Spleen (tissue), 11 donors: ENCODE results near the gene SLC30A3. TPM values are rescaled to one million over a fixed set of nuclear protein-coding genes. Genes with fewer than 3 reads are reported as not detected.

ENCODE experiments used
- DNase-seq: peaks from one replicate; pipeline ENCODE4 v3.0.0-alpha.2; 2020
- H3K27ac ChIP-seq, 8 donors: fragments of 200-600 bp; sonication (generic) in 7 of 8; 1 replicate in 4 of 8; 2 replicates in 4 of 8; pipeline versions ENCODE4 v1.5.0 to v1.8.0; 2016 to 2021; ENCODE audit warnings: inconsistent platforms in 4 of 8, mild to moderate bottlenecking in 4 of 8, moderate library complexity in 1 of 8
- H3K27me3 ChIP-seq, 7 donors: fragments of 200-600 bp; sonication (generic) in 6 of 7; replicated peaks in 1 of 7; 1 replicate in 4 of 7; 2 replicates in 3 of 7; pipeline versions ENCODE4 v1.5.0 to v1.8.0; 2016 to 2021; ENCODE audit warnings: inconsistent platforms in 3 of 7, mild to moderate bottlenecking in 1 of 7
- H3K36me3 ChIP-seq, 6 donors: fragments of 200-600 bp; sonication (generic) in 5 of 6; 1 replicate in 4 of 6; 2 replicates in 2 of 6; pipeline versions ENCODE4 v1.5.0 to v1.8.0; 2016 to 2021; ENCODE audit warnings: inconsistent platforms in 2 of 6
- H3K4me1 ChIP-seq, 6 donors: fragments of 200-600 bp; sonication (generic) in 5 of 6; 1 replicate in 3 of 6; 2 replicates in 3 of 6; pipeline versions ENCODE4 v1.5.0 to v1.8.0; 2016 to 2021; ENCODE audit warnings: inconsistent platforms in 3 of 6
- H3K4me3 ChIP-seq, 8 donors: fragments of 200-600 bp; sonication (generic) in 7 of 8; 1 replicate in 4 of 8; 2 replicates in 4 of 8; pipeline versions ENCODE4 v1.5.0 to v1.8.0; 2016 to 2021; ENCODE audit warnings: inconsistent platforms in 4 of 8, mild to moderate bottlenecking in 4 of 8, moderate library complexity in 2 of 8
- H3K9me3 ChIP-seq, 8 donors: fragments of 200-600 bp; sonication (generic) in 7 of 8; 1 replicate in 4 of 8; 2 replicates in 4 of 8; pipeline versions ENCODE4 v1.5.0 to v1.8.0; 2016 to 2021; ENCODE audit warnings: inconsistent platforms in 4 of 8
- POLR2A ChIP-seq, 3 donors: fragments of 450-650 bp; IDR thresholded peaks; one replicate each; pipeline ENCODE4 v1.5.1; 2017; ENCODE audit warnings: antibody characterized with exemption in 3 of 3, mild to moderate bottlenecking in 1 of 3
- POLR2AphosphoS5 ChIP-seq, 3 donors: sonication (generic); formaldehyde crosslinking; IDR thresholded peaks; one replicate each; pipeline ENCODE4 v1.5.1; 2017; ENCODE audit warnings: antibody characterized with exemption in 3 of 3
- WGBS, 5 donors: extraction: QIAGEN DNeasy Blood & Tissue Kit in 3 of 5; methylation state at CpG; one replicate each; pipeline versions ENCODE4 v1.1.5 to v1.1.7; 2013 to 2018; 5-methylcytosine and 5-hydroxymethylcytosine counted together
- intact Hi-C: fragments of 100-400 bp; cut with DNase I; formaldehyde crosslinking; loops from one replicate; pipeline ENCODE4 v1.15.0; 2023; ENCODE audit warnings: low total_unique reads
- polyA plus RNA-seq, 3 donors: library from polyadenylated mRNA; stranded (reverse); fragments of 200-250 nt; gene quantifications; one replicate each; pipeline ENCODE4 v1.2.1, GENCODE V29; 2013
- total RNA-seq, 7 donors: library from RNA; depleted of rRNA in 3 of 7; stranded (reverse); fragments of >200 nt in 3 of 7; fragmentation: NEBNext Ultra II Directional in 4 of 7; extraction: Animal tissue kit (Norgen Biotek cat#: 25700) in 4 of 7; gene quantifications; one replicate each; pipeline versions ENCODE4 v1.1.0 to v1.2.1, GENCODE V29; 2016 to 2021
- TF ChIP-seq, protein P1 (sequence below), 11 experiments: fragments of 200-600 bp in 7 of 11; fragments of 450-650 bp in 4 of 11; sonication (generic) in 4 of 11; IDR thresholded peaks in 8 of 11; conservative IDR thresholded peaks in 3 of 11; 1 replicate in 7 of 11; 2 replicates in 4 of 11; pipeline versions ENCODE4 v1.4.0 to v1.8.0; 2016 to 2021; ENCODE audit warnings: antibody characterized with exemption in 11 of 11, inconsistent platforms in 4 of 11, mild to moderate bottlenecking in 1 of 11
- donor health status: healthy with polysubstance abuse.
- donor health status: DM: no; HTN: no; CAD: no; lungs with moderate emphysema.
- donor health status: DM: no; HTN: no; CAD: no.
- donor health status: Bipolar disorder and iron deficiency.
- donor health status: healthy.
- donor health status: DM: no; HTN: no; CAD: no.
- donor health status: DM: yes; HTN: yes; CAD: no.

SLC30A3 gene
- total and polyA plus RNA-seq, 10 donors, result 0.05 to 0.34 (median 0.16) TPM; not detected in 5

DNA sequence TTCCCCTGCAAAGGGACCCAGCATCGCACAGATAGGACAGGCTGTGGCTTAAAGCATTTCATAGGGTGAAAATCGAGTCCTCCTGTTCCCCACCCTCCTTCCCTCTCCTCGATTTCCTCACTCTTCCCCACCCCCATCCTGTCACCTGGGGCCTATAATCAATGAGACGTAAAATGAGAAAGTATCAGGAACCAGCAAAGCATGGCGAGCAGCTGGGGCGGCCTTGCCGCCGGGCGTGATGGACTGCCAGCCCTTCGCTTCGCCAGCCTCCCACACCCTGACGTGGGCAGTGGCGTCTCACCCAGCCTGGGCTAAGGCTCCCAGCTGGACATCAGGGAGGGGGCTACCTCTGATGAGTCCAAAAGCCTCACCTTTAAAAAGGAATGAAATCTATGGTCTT is 11.1 kb downstream of the SLC30A3 start:
- peaks cover 4 to 15% (median 8%) of the 10 kb centered on the region in 6 donors for H3K4me1 ChIP-seq
- DNase-seq, result no peak
- TF ChIP-seq POLR2AphosphoS5 (IDR thresholded peaks at IDR 0.05) (no peak), POLR2A (IDR thresholded peaks at IDR 0.05) (no peak)
- TF ChIP-seq, protein P1, sequence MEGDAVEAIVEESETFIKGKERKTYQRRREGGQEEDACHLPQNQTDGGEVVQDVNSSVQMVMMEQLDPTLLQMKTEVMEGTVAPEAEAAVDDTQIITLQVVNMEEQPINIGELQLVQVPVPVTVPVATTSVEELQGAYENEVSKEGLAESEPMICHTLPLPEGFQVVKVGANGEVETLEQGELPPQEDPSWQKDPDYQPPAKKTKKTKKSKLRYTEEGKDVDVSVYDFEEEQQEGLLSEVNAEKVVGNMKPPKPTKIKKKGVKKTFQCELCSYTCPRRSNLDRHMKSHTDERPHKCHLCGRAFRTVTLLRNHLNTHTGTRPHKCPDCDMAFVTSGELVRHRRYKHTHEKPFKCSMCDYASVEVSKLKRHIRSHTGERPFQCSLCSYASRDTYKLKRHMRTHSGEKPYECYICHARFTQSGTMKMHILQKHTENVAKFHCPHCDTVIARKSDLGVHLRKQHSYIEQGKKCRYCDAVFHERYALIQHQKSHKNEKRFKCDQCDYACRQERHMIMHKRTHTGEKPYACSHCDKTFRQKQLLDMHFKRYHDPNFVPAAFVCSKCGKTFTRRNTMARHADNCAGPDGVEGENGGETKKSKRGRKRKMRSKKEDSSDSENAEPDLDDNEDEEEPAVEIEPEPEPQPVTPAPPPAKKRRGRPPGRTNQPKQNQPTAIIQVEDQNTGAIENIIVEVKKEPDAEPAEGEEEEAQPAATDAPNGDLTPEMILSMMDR (IDR thresholded peaks at IDR 0.05 in 8 of 11, conservative IDR thresholded peaks at IDR 0.05 in 3 of 11), result no peak
- WGBS, 5 donors, result 74 to 86% (median 84%) methylated on average over 13 of the region's 13 CpGs
- no peaks in the 10 kb centered on the region for H3K9me3 ChIP-seq
- H3K36me3 ChIP-seq, result no peaks in the 10 kb centered on the region
- peaks cover 0 to 46% (median 3%) of the 10 kb centered on the region in 7 donors for H3K27me3 ChIP-seq
- no peak overlapping the region for H3K27ac ChIP-seq
- H3K4me3 ChIP-seq, result no peak overlapping the region
- intact Hi-C loops, result no loop called here

DNA sequence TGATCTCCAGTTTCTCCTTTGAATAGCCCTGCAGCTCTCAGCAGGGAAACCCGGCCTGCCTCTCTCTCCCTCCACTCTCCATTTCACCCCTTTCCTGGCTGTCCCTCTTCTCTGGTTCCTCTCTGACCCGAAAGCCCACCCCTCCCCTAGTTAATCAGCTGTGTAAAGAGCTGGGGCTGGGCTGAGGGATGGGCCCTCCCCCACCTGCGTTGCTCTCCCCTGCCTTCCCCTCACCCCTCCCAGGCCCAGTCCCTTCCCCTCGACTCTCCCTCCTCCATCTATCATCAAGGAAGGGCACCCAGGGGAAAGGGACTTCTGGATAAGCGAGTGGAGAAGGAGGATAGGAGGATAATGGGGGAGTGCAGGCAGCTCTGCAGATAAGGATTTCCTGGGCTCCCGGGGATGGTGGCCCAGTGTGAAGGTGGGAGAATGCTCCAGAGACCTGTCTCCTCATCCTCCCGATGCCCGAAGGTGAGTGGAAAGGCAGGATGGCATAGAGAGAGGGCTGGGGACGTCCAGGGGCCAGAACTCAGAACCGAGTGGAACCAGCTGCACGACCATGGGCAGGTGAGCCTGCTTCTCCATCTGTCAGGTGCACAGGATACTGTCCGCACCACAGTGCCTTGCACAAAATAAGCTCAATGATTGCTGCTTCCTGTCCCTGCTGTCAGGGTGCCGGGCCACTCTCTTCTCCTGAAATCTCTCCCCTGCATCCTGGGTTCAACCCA is 12.0 kb downstream of the SLC30A3 start:
- no peaks in the 10 kb centered on the region for H3K36me3 ChIP-seq
- TF ChIP-seq POLR2A (IDR thresholded peaks at IDR 0.05), result no peak
- no peak for TF ChIP-seq POLR2AphosphoS5 (IDR thresholded peaks at IDR 0.05)
- TF ChIP-seq, protein P1 (IDR thresholded peaks at IDR 0.05 in 8 of 11, conservative IDR thresholded peaks at IDR 0.05 in 3 of 11), result no peak
- H3K4me1 ChIP-seq, result peaks cover 4 to 15% (median 8%) of the 10 kb centered on the region in 6 donors
- no peaks in the 10 kb centered on the region for H3K9me3 ChIP-seq
- intact Hi-C loops, result no loop called here
- peaks cover 0 to 39% (median 3%) of the 10 kb centered on the region in 7 donors for H3K27me3 ChIP-seq
- H3K27ac ChIP-seq, result no peak overlapping the region
- H3K4me3 ChIP-seq, result no peak overlapping the region
- WGBS, 5 donors, result 60 to 72% (median 65%) methylated on average over 13 of the region's 13 CpGs
- DNase-seq, result no peak

DNA sequence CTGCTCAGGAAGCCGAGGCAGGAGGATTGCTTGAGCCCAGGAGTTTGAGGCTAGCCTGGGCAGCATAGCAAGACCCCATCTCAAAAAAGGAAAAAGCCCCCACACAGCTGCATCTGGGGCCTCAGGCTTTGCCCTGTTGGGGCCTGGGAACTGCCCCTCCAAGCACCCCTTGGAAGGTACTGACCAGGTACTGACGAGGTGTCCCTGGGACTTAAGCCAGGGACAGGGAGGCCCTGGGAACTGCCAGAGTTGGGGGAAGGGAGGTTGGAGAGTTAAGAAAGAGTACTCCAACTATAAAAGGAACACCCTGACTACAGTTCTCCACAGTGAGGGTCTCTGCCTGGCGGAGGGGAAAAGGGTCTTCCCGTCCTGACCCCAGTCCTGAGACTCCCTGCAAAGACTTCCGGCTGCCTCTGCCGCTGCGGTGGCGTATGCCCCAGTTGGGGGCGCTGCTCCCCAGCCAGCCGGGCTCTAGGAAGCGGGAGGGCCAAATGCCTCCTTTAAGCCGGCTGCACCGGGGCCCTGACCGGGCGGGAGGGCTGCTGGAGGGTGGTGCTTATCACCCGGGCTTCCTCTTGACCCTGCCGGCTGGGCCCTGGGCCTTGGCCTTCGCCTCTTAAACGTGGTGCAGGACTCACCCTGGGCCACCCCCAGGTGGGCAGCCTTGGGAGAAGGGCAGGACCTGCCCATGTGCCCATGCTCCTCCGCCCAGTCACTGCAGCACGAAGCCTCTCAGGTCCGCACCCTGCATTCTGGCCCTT is 12.8 kb downstream of the SLC30A3 start:
- Histone ChIP-seq H3K27ac (no peak overlapping the region), H3K9me3 (no peaks in the 10 kb centered on the region), H3K4me3 (no peak overlapping the region), H3K4me1 (peaks cover 4 to 13% (median 8%) of the 10 kb centered on the region in 6 donors), H3K36me3 (peaks cover 0 to under 1% (median 0%) of the 10 kb centered on the region in 6 donors), H3K27me3 (peaks cover 0 to 35% (median 3%) of the 10 kb centered on the region in 7 donors)
- intact Hi-C loops, result no loop called here
- WGBS, 5 donors, result 18 to 25% (median 21%) methylated on average over 17 to 22 of the region's 22 CpGs
- peak; percentile 85 for DNase-seq
- TF ChIP-seq POLR2A (IDR thresholded peaks at IDR 0.05) (no peak), POLR2AphosphoS5 (IDR thresholded peaks at IDR 0.05) (peak; percentile 6 to 67 (median 40))
- TF ChIP-seq, protein P1 (IDR thresholded peaks at IDR 0.05 in 8 of 11, conservative IDR thresholded peaks at IDR 0.05 in 3 of 11), result peak; percentile 28 to 74 (median 64)
